ENCODE measurements around the gene CEP85. TPM values are rescaled to one million over a fixed set of nuclear protein-coding genes. Genes with fewer than 3 reads are reported as not detected.

CEP85 gene
- total and polyA plus RNA-seq, 2 experiments from 2014 or later = 22.9 to 33.2 TPM

DNA sequence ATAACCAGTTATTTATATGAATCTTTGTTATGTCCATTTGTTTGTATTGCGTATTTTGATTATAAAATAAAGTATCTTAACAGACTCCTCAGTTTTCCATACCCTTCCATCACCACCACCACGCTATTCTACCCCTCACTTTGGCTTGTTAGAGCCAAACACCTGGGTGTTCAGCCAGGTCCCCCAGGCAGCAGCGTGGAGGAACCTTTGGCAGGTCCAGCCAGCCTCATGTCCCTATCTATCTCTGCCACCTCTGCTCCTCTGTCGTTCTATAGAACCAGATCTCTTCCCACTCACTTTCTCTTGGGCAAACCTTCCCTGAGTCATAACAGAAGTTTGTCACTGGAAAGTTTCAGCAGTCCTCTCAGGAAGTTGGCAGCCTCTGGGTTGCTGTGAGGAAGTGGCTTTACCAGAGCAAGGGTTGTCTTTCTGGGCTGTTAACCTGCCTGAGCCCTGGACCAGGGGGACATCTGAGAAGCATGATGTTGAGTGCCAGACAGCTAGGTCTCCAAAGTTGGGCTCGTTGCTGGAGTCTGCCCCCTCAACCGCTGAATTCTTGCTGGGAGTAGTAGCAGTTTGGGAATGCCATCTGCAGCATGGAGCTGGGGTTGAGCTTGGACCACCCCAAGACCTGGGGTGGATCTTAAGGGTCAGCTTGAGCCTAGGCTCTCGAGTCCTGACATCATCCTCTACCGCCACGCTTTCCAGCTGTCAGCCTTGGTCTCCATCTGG lies 44.9 kb downstream of the CEP85 start:
- Histone ChIP-seq H3K4me1 (ENCODE audit: low read depth) (peaks cover 13% of the 10 kb centered on the region), H3K27ac (peak overlapping the region; percentile 49), H3K27me3 (no peaks in the 10 kb centered on the region), H3K36me3 (peaks cover 17% of the 10 kb centered on the region), H3K9me3 (ENCODE audit: low read depth) (no peaks in the 10 kb centered on the region), H3K4me3 (peak overlapping the region; percentile 84)
- peak in 1 of 2 donors; percentile 39 for DNase-seq (ENCODE audit: low read depth in 1 of 2, low spot score in 1 of 2)
- TF ChIP-seq CTCF (IDR thresholded peaks at IDR 0.05; ENCODE audit: low read depth, low read length) = no peak

- peak; percentile 87 to 92 for DNase-seq (ENCODE audit: low read depth in 1 of 2, low spot score in 1 of 2)
- TF ChIP-seq CTCF (IDR thresholded peaks at IDR 0.05; ENCODE audit: low read depth, low read length) = peak; percentile 67
- H3K4me1 ChIP-seq (ENCODE audit: low read depth) = peaks cover 13% of the 10 kb centered on the region
- no peaks in the 10 kb centered on the region for H3K27me3 ChIP-seq
- peak within 1 kb of the TSS; percentile 49 for H3K27ac ChIP-seq
- H3K9me3 ChIP-seq (ENCODE audit: low read depth) = no peaks in the 10 kb centered on the region
- H3K36me3 ChIP-seq = peaks cover 17% of the 10 kb centered on the region
- peak within 1 kb of the TSS; percentile 84 for H3K4me3 ChIP-seq
Measured at GRCh38 chr1:26279456-26280332, 45.7 kb downstream of the CEP85 start, which contains the start of gene SH3BGRL3. SH3BGRL3 (plus strand) TSS chr1:26280086; CDS start chr1:26280156, 70 bp downstream.

DNA sequence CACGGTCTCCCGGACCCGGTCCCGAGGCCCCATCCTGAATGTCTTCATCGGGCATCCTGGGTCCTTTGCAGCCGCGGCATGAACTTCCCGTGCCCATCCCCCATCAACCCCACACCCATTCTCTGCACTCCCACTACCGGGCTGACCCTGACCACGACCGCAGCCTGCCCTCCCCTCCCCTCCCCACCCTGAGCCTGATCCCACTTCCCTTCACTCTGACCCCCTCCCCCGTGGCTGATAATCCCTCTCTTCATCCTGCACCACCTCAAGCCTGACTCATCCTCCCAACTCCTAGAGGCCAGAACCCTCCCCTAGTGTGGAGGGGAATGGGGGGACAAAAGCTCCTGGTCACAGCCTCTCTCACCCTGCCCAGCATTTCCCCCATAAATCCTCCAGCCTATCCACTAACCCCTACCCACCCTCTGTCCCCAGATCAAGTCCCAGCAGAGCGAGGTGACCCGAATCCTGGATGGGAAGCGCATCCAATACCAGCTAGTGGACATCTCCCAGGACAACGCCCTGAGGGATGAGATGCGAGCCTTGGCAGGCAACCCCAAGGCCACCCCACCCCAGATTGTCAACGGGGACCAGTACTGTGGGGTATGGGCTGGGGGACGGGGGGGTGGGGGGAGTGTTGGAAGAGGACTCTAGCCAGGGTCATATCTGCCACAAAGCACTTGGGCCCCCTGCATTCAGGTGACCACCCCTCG lies 46.5 kb downstream of the CEP85 start:
- TF ChIP-seq CTCF (IDR thresholded peaks at IDR 0.05; ENCODE audit: low read depth, low read length) = no peak
- Histone ChIP-seq H3K27me3 (no peaks in the 10 kb centered on the region), H3K4me3 (peak overlapping the region; percentile 84), H3K36me3 (peaks cover 17% of the 10 kb centered on the region), H3K4me1 (ENCODE audit: low read depth) (peaks cover 13% of the 10 kb centered on the region), H3K27ac (no peak overlapping the region), H3K9me3 (ENCODE audit: low read depth) (no peaks in the 10 kb centered on the region)
- DNase-seq (ENCODE audit: low read depth in 1 of 2, low spot score in 1 of 2) = no peak

GRCh38 chr1:26281091-26281958 lies 47.3 kb downstream of the CEP85 start:
- no peak for DNase-seq (ENCODE audit: low read depth in 1 of 2, low spot score in 1 of 2)

More at GRCh38 chr1:26281091-26281958, 47.3 kb downstream of the CEP85 start:
- Histone ChIP-seq H3K27me3 (no peaks in the 10 kb centered on the region), H3K27ac (peak overlapping the region; percentile 63), H3K9me3 (ENCODE audit: low read depth) (no peaks in the 10 kb centered on the region), H3K4me1 (ENCODE audit: low read depth) (peaks cover 7% of the 10 kb centered on the region), H3K36me3 (peaks cover 16% of the 10 kb centered on the region), H3K4me3 (no peak overlapping the region)
- no peak for TF ChIP-seq CTCF (IDR thresholded peaks at IDR 0.05; ENCODE audit: low read depth, low read length)

Data from cardiac muscle cell (in vitro differentiated cells and primary cell).